Activated T-helper 1 cell treated with anti-CD3 and anti-CD28 coated beads, Interleukin-12 subunit alpha, Interleukin-12 subunit beta, Interleukin-2, Interleukin-4 antibody, amounts not matched to agents 30 ng/mL and 10 ng/mL and 1 ng/mL, durations not matched to agents 14 hours and 24 hours and 36 hours (primary cell): ENCODE results near the gene TRIM38. TPM values are rescaled to one million over a fixed set of nuclear protein-coding genes. Genes with fewer than 3 reads are reported as not detected.
A peak's percentile ranks its signal among the peaks of the same experiment; 100 is the strongest.
"Not testable (repeated sequence)": the region's sequence is repeated elsewhere in the genome, so short reads cannot be mapped to it uniquely, and the experiment has no call there.

Experiments
- DNase-seq: peaks from one replicate; pipeline ENCODE4 v3.0.0; 2021; ENCODE audit warnings: low spot score
- H3K27ac Mint-ChIP-seq: one replicate; pipeline ENCODE4 v1.8.0; 2021; ENCODE audit warnings: mild to moderate bottlenecking, mixed read lengths
- H3K27me3 Mint-ChIP-seq: one replicate; pipeline ENCODE4 v1.8.0; 2022; ENCODE audit warnings: mild to moderate bottlenecking, moderate library complexity, mixed read lengths; ENCODE audit not compliant: insufficient read depth
- H3K36me3 Mint-ChIP-seq: one replicate; pipeline ENCODE4 v1.8.0; 2021; ENCODE audit warnings: low read depth, mixed read lengths
- H3K4me1 Mint-ChIP-seq: one replicate; pipeline ENCODE4 v1.8.0; 2021; ENCODE audit warnings: low read depth, mixed read lengths
- H3K4me3 Mint-ChIP-seq: one replicate; pipeline ENCODE4 v1.8.0; 2021; ENCODE audit warnings: mild to moderate bottlenecking, moderate library complexity, mixed read lengths
- H3K9me3 Mint-ChIP-seq: one replicate; pipeline ENCODE4 v1.8.0; 2021; ENCODE audit warnings: mixed read lengths
- intact Hi-C: fragments of 100-400 bp; cut with micrococcal nuclease; formaldehyde crosslinking; loops from one replicate; pipeline ENCODE4 v1.15.1; 2024
- total RNA-seq: library from RNA; stranded (reverse); gene quantifications from 2 replicates; pipeline ENCODE4 v1.2.3, GENCODE V29; 2022

Gene TRIM38
- total RNA-seq, 1 donor from 2014 or later, result 24.5 TPM

DNA sequence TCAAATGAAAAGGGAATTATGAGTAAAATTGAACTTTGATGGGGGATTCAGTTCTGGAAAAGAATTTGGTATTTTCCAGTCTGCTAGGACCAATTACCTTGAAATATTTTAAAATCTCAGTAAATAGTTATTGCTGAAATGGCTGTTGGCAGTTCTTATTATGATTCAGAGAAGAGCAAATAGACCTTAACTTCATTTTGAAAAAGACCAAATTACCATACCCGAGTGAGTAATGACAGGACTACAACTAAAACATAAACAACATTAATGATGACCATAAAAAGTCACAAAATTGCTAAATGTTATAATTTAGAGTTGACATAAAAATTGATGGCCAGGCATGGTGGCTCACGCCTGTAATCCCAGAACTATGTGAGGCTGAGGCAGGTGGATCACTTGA lies 21.7 kb downstream of the TRIM38 start:
- H3K27me3 Mint-ChIP-seq, result no peaks in the 10 kb centered on the region
- no peaks in the 10 kb centered on the region for H3K9me3 Mint-ChIP-seq
- H3K27ac Mint-ChIP-seq, result no peak overlapping the region
- no peak overlapping the region for H3K4me3 Mint-ChIP-seq
- intact Hi-C loops, result no loop called here
- H3K36me3 Mint-ChIP-seq, result peaks cover 57% of the 10 kb centered on the region
- H3K4me1 Mint-ChIP-seq, result peaks cover 36% of the 10 kb centered on the region
- no peak for DNase-seq

DNA sequence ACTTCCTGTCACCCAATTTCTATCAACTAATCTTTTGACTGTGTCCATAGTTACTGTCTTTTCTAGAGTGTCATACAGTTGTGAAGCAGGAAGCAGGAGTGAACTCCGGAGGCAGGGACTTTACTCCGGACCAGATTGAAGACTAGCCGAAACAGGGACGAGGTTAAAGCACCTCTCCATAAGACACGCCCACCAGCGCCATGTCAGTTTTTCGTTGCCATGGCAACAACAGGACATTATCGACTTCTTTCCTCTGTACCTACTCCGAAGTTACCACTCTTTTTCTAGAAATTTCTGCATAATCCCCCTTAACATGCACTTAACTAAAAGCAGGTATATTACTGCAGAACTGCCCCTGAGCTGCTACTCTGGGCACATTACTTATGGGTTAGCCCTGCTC lies 25.2 kb downstream of the TRIM38 start:
- Mint-ChIP-seq H3K27me3 (no peaks in the 10 kb centered on the region), H3K36me3 (peaks cover 36% of the 10 kb centered on the region), H3K4me1 (peaks cover 35% of the 10 kb centered on the region), H3K9me3 (no peaks in the 10 kb centered on the region), H3K4me3 (no peak overlapping the region), H3K27ac (peak overlapping the region; percentile 26)
- DNase-seq, result no peak
- intact Hi-C loops, result no loop called here

DNA sequence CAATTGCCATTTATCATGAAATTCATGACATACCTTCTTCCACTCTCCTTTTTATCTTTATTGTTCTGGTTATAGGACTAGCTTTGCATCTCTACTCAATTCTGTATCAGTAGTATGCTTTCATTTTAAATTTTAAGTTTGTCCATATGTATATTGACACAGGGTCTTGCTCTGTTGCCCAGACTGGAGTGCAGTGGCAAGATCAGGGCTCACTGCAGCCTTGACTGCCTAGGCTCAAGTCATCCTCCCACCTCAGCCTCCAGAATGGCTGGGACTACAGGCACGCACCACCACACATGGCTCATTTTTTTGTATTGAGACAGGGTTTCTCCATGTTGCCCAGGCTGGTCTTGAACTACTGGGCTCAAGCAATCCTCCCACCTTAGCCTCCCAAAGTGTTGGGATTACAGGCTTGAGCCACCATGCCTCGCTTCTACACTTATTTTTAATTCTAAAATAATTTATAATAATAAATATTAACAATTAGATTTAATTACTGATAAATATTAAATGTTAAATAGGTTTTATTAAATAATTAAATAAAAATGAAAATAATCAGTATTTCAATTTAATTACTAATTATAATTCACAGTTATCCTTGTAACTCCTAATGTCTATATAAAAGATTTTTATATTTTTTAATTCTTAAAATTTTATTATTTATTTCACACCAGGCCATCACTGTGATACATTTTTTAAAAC lies 27.7 kb downstream of the TRIM38 start:
- H3K4me3 Mint-ChIP-seq, result no peak overlapping the region
- intact Hi-C loops, result no loop called here
- no peaks in the 10 kb centered on the region for H3K27me3 Mint-ChIP-seq
- H3K9me3 Mint-ChIP-seq, result no peaks in the 10 kb centered on the region
- no peak for DNase-seq
- no peak overlapping the region for H3K27ac Mint-ChIP-seq
- peaks cover 34% of the 10 kb centered on the region for H3K4me1 Mint-ChIP-seq
- H3K36me3 Mint-ChIP-seq, result peaks cover 17% of the 10 kb centered on the region

DNA sequence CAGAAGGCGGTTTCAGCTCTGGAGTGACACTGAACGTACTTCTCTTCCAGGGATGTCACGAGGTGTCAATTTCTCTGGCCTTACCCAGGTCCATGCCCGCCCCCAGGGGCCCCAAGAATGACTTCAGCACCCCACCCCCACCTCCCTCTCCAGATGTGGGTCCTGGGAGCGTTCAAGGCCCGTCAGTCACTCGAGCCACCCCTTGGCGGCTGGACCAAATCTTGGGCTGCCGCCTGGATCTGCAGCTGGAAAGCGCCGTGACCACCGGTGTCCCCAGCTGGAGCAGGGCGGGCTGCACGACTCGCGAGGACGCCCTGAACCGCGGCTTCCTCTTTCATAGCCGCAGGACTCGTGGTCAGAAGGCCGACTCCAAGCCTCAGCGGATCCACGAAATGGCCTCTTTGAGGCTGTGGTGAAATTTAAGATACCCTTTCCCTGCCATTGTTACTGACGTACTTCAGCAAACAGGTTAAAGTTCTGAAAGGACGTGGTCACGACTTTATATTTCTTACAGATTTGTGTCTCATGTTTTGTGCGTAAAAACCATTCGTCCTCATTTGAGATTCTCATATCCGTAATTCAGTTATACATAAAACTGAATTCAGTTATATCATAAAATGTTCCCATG lies 29.3 kb downstream of the TRIM38 start:
- peaks cover 35% of the 10 kb centered on the region for H3K4me1 Mint-ChIP-seq
- peak; percentile 34 for DNase-seq
- H3K27me3 Mint-ChIP-seq, result no peaks in the 10 kb centered on the region
- H3K36me3 Mint-ChIP-seq, result peaks cover 12% of the 10 kb centered on the region
- H3K27ac Mint-ChIP-seq, result peak overlapping the region; percentile 80
- intact Hi-C loops, result loop anchor here (1.0 to 2.0 kb wide), 6 partner anchors 11 to 203 kb away; partner anchors contain the start of gene TRIM38
- peak overlapping the region; percentile 95 for H3K4me3 Mint-ChIP-seq
- H3K9me3 Mint-ChIP-seq, result no peaks in the 10 kb centered on the region

DNA sequence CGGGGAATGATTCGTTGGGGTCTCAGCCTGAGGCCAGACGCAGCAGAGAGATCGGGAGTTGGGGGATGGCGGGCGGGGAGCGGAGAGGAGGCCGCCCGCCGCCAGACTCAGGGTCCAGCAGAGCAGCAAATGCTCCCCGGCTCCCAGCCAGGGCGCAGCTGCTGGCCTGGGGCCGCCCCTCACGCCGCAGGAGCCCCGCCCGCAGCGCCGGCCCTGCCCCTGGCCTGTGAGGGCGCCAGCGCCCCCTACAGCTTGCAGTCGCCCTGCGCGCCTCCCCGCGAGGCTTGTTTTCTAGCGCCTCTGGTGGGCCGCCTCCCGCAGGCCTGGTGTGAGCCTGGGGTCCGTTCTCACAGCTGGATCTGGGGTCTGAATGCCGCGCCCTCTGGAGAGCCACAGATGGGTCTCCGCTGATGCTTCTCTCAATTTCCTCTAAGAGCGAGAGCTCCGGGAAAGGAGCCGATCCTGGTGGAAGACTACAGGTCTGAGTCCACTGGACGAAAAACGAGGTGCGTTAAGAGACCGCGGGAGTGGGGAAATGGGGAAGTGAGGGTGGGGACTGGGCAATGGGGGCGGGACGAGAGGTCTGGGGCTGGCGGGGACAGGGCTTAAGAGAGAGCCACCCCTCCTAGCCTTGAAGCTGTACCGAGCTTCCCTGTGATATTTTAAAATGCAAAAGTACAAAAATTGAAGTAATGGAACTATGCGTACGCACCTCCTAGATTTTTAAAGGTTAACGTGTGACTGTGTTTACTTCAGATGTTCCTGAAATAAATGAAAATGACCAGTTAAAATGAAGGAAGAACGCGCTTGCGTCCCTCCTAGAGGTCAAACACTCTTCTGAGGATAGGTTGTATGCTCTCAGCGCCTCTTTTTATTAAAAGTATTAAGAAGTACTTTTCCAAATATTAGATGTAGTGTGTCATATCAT lies 30.1 kb downstream of the TRIM38 start:
- H3K27me3 Mint-ChIP-seq, result no peaks in the 10 kb centered on the region
- peaks cover 36% of the 10 kb centered on the region for H3K4me1 Mint-ChIP-seq
- H3K27ac Mint-ChIP-seq, result peak overlapping the region; percentile 94
- H3K9me3 Mint-ChIP-seq, result no peaks in the 10 kb centered on the region
- peak; percentile 91 for DNase-seq
- intact Hi-C loops, result loop anchor here (1.0 to 2.0 kb wide), 6 partner anchors 11 to 204 kb away; partner anchors contain the start of gene TRIM38
- H3K4me3 Mint-ChIP-seq, result peak overlapping the region; percentile 95
- peaks cover 10% of the 10 kb centered on the region for H3K36me3 Mint-ChIP-seq

DNA sequence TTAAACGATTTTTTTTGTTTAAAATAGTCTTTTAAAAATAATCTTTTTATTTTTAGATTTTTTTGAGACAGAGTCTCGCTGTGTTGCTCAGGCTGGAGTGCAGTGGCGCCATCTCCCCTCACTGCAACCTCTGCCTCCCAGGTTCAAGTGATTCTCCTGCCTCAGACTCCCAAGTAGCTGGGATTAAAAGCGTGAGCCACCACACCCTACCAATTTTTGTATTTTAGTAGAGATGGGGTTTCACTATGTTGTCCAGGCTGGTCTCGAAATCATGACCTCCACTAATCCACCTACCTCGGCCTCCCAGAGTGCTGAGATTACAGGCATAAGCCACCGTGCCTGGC lies 30.7 kb downstream of the TRIM38 start:
- peak overlapping the region; percentile 13 for H3K27ac Mint-ChIP-seq
- H3K4me3 Mint-ChIP-seq, result peak overlapping the region; percentile 69
- H3K4me1 Mint-ChIP-seq, result peaks cover 36% of the 10 kb centered on the region
- H3K27me3 Mint-ChIP-seq, H3K9me3 Mint-ChIP-seq, DNase-seq, H3K36me3 Mint-ChIP-seq: not testable (repeated sequence)
- intact Hi-C loops, result loop anchor here (2.0 kb wide), 1 partner anchor 205 kb away; no protein-coding TSS in a partner anchor

DNA sequence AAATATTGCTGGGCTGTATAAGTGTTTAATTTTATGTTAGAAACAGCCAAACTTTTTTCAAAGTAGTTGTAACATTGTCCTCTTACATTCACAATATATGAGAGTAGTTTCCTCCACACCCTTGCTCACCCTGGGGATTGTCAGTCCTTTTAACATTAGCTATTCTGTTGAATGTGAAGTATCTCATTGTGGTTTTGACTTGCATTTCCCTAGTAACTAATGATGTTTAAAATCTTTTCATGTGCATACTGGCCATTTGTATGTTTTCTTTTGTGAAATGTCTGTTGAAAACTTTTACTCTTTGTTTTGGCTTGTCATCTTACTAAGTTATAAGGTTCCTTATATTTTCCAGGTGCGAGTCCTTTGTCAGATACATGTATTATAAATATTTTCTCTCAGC lies 32.9 kb downstream of the TRIM38 start:
- H3K27me3 Mint-ChIP-seq, result no peaks in the 10 kb centered on the region
- no peaks in the 10 kb centered on the region for H3K9me3 Mint-ChIP-seq
- H3K4me1 Mint-ChIP-seq, result peaks cover 36% of the 10 kb centered on the region
- no peak overlapping the region for H3K4me3 Mint-ChIP-seq
- H3K27ac Mint-ChIP-seq, result no peak overlapping the region
- H3K36me3 Mint-ChIP-seq, result peaks cover 9% of the 10 kb centered on the region
- intact Hi-C loops, result no loop called here
- no peak for DNase-seq

DNA sequence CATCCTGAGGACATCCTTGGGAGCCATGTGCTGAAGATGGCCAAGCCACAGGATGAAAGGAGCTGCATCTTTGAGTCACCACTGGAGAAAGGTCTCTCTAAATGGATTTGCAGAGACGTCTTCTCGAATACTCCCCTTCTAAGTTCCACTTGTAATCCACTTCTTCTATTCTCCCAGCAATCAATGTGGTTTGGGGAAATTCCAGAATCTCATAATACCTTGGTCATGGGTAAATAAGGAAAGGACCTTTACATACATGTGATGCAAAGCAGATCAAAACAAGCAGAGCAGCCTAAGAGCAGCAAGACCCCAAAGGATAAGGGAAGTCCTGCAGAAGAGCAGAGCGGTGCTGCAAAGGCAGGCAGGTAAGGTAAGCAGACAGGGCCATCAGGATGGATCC lies 35.3 kb downstream of the TRIM38 start:
- intact Hi-C loops, result no loop called here
- no peak for DNase-seq
- Mint-ChIP-seq H3K9me3 (no peaks in the 10 kb centered on the region), H3K4me1 (peaks cover 23% of the 10 kb centered on the region), H3K27ac (no peak overlapping the region), H3K4me3 (no peak overlapping the region), H3K27me3 (no peaks in the 10 kb centered on the region), H3K36me3 (peaks cover 13% of the 10 kb centered on the region)

DNA sequence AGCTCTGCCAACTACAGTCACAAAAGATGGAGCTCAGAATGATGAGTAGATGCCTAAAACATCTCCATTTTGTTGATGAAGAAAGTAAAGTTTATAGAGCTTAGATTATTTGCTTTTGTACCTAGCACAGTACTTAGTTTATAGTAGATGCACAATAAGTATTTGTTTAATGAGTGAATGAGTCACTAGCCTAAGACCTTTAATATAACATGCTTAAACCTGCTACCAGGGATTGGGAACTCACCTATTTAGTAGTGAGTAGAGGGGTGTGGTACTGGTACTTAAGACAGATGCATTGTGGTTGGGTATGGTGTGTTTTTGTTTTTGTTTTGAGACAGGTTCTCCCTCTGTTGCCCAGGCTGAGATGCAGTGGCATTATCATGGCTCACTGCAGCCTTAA lies 35.8 kb downstream of the TRIM38 start:
- Mint-ChIP-seq H3K36me3 (peaks cover 13% of the 10 kb centered on the region), H3K27ac (no peak overlapping the region), H3K4me3 (no peak overlapping the region), H3K27me3 (no peaks in the 10 kb centered on the region), H3K4me1 (peaks cover 25% of the 10 kb centered on the region), H3K9me3 (no peaks in the 10 kb centered on the region)
- intact Hi-C loops, result no loop called here
- DNase-seq, result no peak

DNA sequence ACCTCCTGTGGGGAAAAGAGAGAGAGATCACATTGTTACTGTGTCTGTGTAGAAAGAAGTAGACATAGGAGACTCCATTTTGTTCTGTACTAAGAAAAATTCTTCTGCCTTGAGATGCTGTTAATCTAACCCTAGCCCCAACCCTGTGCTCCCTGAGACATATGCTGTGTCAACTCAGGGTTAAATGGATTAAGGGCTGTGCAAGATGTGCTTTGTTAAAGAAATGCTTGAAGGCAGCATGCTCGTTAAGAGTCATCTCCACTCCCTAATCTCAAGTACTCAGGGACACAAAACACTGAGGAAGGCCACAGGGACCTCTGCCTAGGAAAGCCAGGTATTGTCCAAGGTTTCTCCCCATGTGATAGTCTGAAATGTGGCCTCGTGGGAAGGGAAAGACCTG lies 36.6 kb downstream of the TRIM38 start:
- H3K4me3 Mint-ChIP-seq, DNase-seq, H3K9me3 Mint-ChIP-seq, H3K27me3 Mint-ChIP-seq, H3K27ac Mint-ChIP-seq, intact Hi-C loops: not testable (repeated sequence)
- Mint-ChIP-seq H3K4me1 (peaks cover 18% of the 10 kb centered on the region), H3K36me3 (peaks cover 13% of the 10 kb centered on the region)

DNA sequence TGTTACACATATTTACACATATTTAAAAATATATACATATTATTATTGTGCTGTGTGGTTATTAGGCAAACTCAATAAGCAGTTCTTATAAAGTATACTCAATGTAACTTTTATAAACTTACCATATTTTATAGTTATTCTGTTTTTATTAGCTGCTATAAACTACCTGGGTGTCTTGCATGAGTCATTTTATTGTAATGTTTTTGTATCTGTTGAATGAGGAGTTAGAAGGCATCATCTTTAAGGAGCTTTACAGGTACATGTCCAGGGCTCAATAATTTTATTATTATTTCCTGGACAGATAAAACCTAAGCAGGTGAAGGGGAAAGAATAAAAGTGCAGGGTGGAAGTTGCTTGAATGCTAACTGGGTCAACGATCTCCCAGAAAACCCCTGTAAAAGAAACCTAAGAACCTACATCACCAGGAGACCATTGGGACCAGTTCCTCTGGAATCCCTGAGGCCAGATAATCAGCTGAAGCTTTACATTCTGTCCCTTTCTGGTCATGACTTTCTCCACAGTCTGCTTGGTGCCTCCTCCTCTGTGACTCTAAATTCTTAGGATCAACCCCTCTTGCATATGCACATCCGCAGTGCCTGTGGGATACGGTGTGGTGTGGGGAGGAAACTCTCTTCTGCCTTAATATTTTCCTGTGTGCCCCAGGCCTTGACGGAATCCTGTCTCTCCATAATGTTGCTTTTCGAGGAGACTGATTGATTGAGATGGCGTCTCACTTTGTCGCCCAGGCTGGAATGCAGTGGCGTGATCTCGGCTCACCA lies 38.0 kb downstream of the TRIM38 start:
- H3K9me3 Mint-ChIP-seq, result no peaks in the 10 kb centered on the region
- peaks cover 13% of the 10 kb centered on the region for H3K36me3 Mint-ChIP-seq
- no peak overlapping the region for H3K27ac Mint-ChIP-seq
- H3K4me3 Mint-ChIP-seq, result no peak overlapping the region
- H3K27me3 Mint-ChIP-seq, result no peaks in the 10 kb centered on the region
- DNase-seq, result no peak
- H3K4me1 Mint-ChIP-seq, result peaks cover 17% of the 10 kb centered on the region
- intact Hi-C loops, result no loop called here

DNA sequence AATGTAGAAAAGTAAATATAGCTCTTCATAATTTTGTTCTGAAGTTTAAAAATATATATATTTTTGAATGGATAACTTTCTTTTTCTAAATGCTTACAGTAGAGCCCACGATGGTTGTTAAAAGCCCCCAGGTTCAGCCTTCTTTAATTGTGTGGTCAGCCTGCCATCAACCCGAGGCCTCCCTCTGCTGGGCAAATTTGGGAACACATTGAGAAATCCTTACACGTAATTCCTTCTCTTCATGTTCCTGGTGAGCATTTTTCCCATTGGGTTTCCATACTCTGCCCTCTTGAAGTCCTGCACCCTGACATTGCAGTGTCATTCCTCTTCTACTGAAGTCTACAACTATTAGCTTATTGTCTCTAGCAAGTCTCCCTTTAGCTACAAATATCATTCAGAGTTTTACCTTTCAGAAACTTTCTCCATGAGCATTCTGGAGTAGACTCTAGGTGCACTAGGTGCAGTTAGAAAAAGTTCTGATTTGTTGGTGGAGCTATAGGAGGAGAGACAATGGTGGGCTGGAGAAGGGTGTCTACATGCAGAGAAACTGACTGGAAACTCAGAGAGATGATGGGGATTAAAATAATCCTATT lies 40.6 kb downstream of the TRIM38 start:
- DNase-seq, result no peak
- Mint-ChIP-seq H3K36me3 (peaks cover 7% of the 10 kb centered on the region), H3K4me3 (no peak overlapping the region), H3K27me3 (no peaks in the 10 kb centered on the region), H3K4me1 (peaks cover 13% of the 10 kb centered on the region), H3K27ac (no peak overlapping the region), H3K9me3 (no peaks in the 10 kb centered on the region)
- intact Hi-C loops, result loop anchor here (1.0 kb wide), 3 partner anchors 11 to 283 kb away; no protein-coding TSS in a partner anchor
